SJCRH30 (cell line): Measurements from ENCODE around the gene PTPRU. TPM values are rescaled to one million over a fixed set of nuclear protein-coding genes. Genes with fewer than 3 reads are reported as not detected.
A peak's percentile ranks its signal among the peaks of the same experiment; 100 is the strongest.

ENCODE experiments used
- DNase-seq, 2 experiments: peaks; one replicate each; pipeline ENCODE4 v3.0.0-alpha.2; 2015 to 2020
- H3K27ac ChIP-seq: fragments of 250-450 bp; sonication (Bioruptor Pico); 2 replicates; pipeline ENCODE4 v1.5.1; 2020; ENCODE audit warnings: mild to moderate bottlenecking, moderate library complexity
- H3K27me3 ChIP-seq: fragments of 250-450 bp; sonication (Bioruptor Pico); 2 replicates; pipeline ENCODE4 v1.5.1; 2020; ENCODE audit warnings: mild to moderate bottlenecking, moderate library complexity
- H3K36me3 ChIP-seq: fragments of 250-450 bp; sonication (Bioruptor Pico); 2 replicates; pipeline ENCODE4 v1.5.1; 2020; ENCODE audit warnings: mild to moderate bottlenecking, moderate library complexity
- H3K4me1 ChIP-seq: fragments of 250-450 bp; sonication (Bioruptor Pico); 2 replicates; pipeline ENCODE4 v1.5.1; 2020; ENCODE audit warnings: mild to moderate bottlenecking, moderate library complexity
- H3K4me3 ChIP-seq: fragments of 250-450 bp; sonication (Bioruptor Pico); 2 replicates; pipeline ENCODE4 v1.5.1; 2020; ENCODE audit warnings: mild to moderate bottlenecking, moderate library complexity
- H3K9me3 ChIP-seq: fragments of 250-450 bp; sonication (Bioruptor Pico); replicated peaks from 2 replicates; pipeline ENCODE4 v1.5.1; 2020; ENCODE audit warnings: mild to moderate bottlenecking, moderate library complexity
- total RNA-seq: library from RNA; depleted of rRNA; stranded (reverse); fragments of >200 nt; shearing (Covaris generic); gene quantifications from 2 replicates; pipeline ENCODE4 v1.2.3, GENCODE V29; 2014

PTPRU gene
- total RNA-seq, 1 experiment from 2014 or later: 16.3 TPM

GRCh38 chr1:29258976-29259801 lies 22.9 kb downstream of the PTPRU start:
- Histone ChIP-seq H3K27me3 (no peaks in the 10 kb centered on the region), H3K36me3 (no peaks in the 10 kb centered on the region), H3K9me3 (peaks cover 5% of the 10 kb centered on the region), H3K4me3 (no peak overlapping the region), H3K4me1 (peaks cover 28% of the 10 kb centered on the region), H3K27ac (no peak overlapping the region)
- no peak for DNase-seq

- Histone ChIP-seq H3K9me3 (peaks cover 5% of the 10 kb centered on the region), H3K36me3 (no peaks in the 10 kb centered on the region), H3K27me3 (no peaks in the 10 kb centered on the region), H3K27ac (no peak overlapping the region), H3K4me3 (no peak overlapping the region), H3K4me1 (peaks cover 28% of the 10 kb centered on the region)
- DNase-seq: no peak
Observed at GRCh38 chr1:29259802-29260441, 23.6 kb downstream of the PTPRU start.

- H3K4me1 ChIP-seq: peaks cover 26% of the 10 kb centered on the region
- peaks cover 5% of the 10 kb centered on the region for H3K9me3 ChIP-seq
- H3K27ac ChIP-seq: no peak overlapping the region
- no peak for DNase-seq
- no peak overlapping the region for H3K4me3 ChIP-seq
- H3K36me3 ChIP-seq: no peaks in the 10 kb centered on the region
- no peaks in the 10 kb centered on the region for H3K27me3 ChIP-seq
Observed at GRCh38 chr1:29260531-29260930, 24.2 kb downstream of the PTPRU start.

GRCh38 chr1:29264773-29265389 lies 28.6 kb downstream of the PTPRU start:
- peaks cover 27% of the 10 kb centered on the region for H3K4me1 ChIP-seq
- DNase-seq: no peak
- no peak overlapping the region for H3K4me3 ChIP-seq
- peaks cover 5% of the 10 kb centered on the region for H3K9me3 ChIP-seq
- no peak overlapping the region for H3K27ac ChIP-seq
- H3K27me3 ChIP-seq: no peaks in the 10 kb centered on the region
- H3K36me3 ChIP-seq: no peaks in the 10 kb centered on the region

GRCh38 chr1:29266912-29267311 lies 30.6 kb downstream of the PTPRU start:
- peaks cover 5% of the 10 kb centered on the region for H3K9me3 ChIP-seq
- H3K27me3 ChIP-seq: no peaks in the 10 kb centered on the region
- peaks cover 47% of the 10 kb centered on the region for H3K4me1 ChIP-seq
- 0 out of 2 replicates have a peak overlapping the region, but pooled peaks have one; percentile 7 for H3K27ac ChIP-seq
- no peak overlapping the region for H3K4me3 ChIP-seq
- peak; percentile 30 to 38 for DNase-seq
- no peaks in the 10 kb centered on the region for H3K36me3 ChIP-seq

- Histone ChIP-seq H3K27ac (peak overlapping the region; percentile 7; the same call in 1 of the 2 replicates), H3K36me3 (no peaks in the 10 kb centered on the region), H3K4me1 (peaks cover 53% of the 10 kb centered on the region), H3K4me3 (no peak overlapping the region), H3K9me3 (peaks cover 5% of the 10 kb centered on the region), H3K27me3 (no peaks in the 10 kb centered on the region)
- peak in 1 of 2 experiments; percentile 39 for DNase-seq
Observed at GRCh38 chr1:29267321-29268070, 31.2 kb downstream of the PTPRU start.

GRCh38 chr1:29269382-29269781 lies 33.1 kb downstream of the PTPRU start:
- no peaks in the 10 kb centered on the region for H3K27me3 ChIP-seq
- H3K36me3 ChIP-seq: no peaks in the 10 kb centered on the region
- H3K27ac ChIP-seq: peak overlapping the region; percentile 65
- H3K4me1 ChIP-seq: peaks cover 53% of the 10 kb centered on the region
- H3K4me3 ChIP-seq: no peak overlapping the region
- H3K9me3 ChIP-seq: no peaks in the 10 kb centered on the region; the same call in 1 of the 2 replicates
- peak; percentile 89 to 94 for DNase-seq

GRCh38 chr1:29270929-29271521 lies 34.7 kb downstream of the PTPRU start:
- Histone ChIP-seq H3K27me3 (no peaks in the 10 kb centered on the region), H3K27ac (peak overlapping the region; percentile 65), H3K4me1 (peaks cover 53% of the 10 kb centered on the region), H3K36me3 (no peaks in the 10 kb centered on the region), H3K4me3 (no peak overlapping the region), H3K9me3 (no peaks in the 10 kb centered on the region)
- no peak for DNase-seq

- H3K4me3 ChIP-seq: no peak overlapping the region
- peak overlapping the region; percentile 65 for H3K27ac ChIP-seq
- H3K4me1 ChIP-seq: peaks cover 52% of the 10 kb centered on the region
- H3K36me3 ChIP-seq: peaks cover 3% of the 10 kb centered on the region; the same call in 1 of the 2 replicates
- no peaks in the 10 kb centered on the region for H3K9me3 ChIP-seq
- peak; percentile 80 to 88 for DNase-seq
- no peaks in the 10 kb centered on the region for H3K27me3 ChIP-seq
Observed at GRCh38 chr1:29271724-29272123, 35.4 kb downstream of the PTPRU start.

GRCh38 chr1:29272147-29272907 lies 36.0 kb downstream of the PTPRU start:
- H3K4me3 ChIP-seq: no peak overlapping the region
- H3K9me3 ChIP-seq: no peaks in the 10 kb centered on the region
- peaks cover 46% of the 10 kb centered on the region for H3K4me1 ChIP-seq
- no peaks in the 10 kb centered on the region for H3K27me3 ChIP-seq
- DNase-seq: no peak
- H3K36me3 ChIP-seq: peaks cover 5% of the 10 kb centered on the region; the same call in 1 of the 2 replicates
- H3K27ac ChIP-seq: peak overlapping the region; percentile 65; the same call in 1 of the 2 replicates

- no peak overlapping the region for H3K27ac ChIP-seq
- H3K36me3 ChIP-seq: peaks cover 6% of the 10 kb centered on the region; the same call in 1 of the 2 replicates
- H3K4me3 ChIP-seq: no peak overlapping the region
- H3K27me3 ChIP-seq: no peaks in the 10 kb centered on the region
- H3K9me3 ChIP-seq: no peaks in the 10 kb centered on the region
- H3K4me1 ChIP-seq: peaks cover 20% of the 10 kb centered on the region
- DNase-seq: no peak
Observed at GRCh38 chr1:29275435-29275834, 39.1 kb downstream of the PTPRU start.

- no peaks in the 10 kb centered on the region; the same call in 1 of the 2 replicates for H3K4me1 ChIP-seq
- H3K27ac ChIP-seq: no peak overlapping the region
- peaks cover 6% of the 10 kb centered on the region; the same call in 1 of the 2 replicates for H3K36me3 ChIP-seq
- H3K9me3 ChIP-seq: no peaks in the 10 kb centered on the region
- no peak overlapping the region for H3K4me3 ChIP-seq
- no peak for DNase-seq
- H3K27me3 ChIP-seq: no peaks in the 10 kb centered on the region
Observed at GRCh38 chr1:29278124-29278523, 41.8 kb downstream of the PTPRU start.

- no peak overlapping the region for H3K27ac ChIP-seq
- DNase-seq: no peak
- H3K9me3 ChIP-seq: no peaks in the 10 kb centered on the region
- no peak overlapping the region for H3K4me3 ChIP-seq
- peaks cover 6% of the 10 kb centered on the region; the same call in 1 of the 2 replicates for H3K36me3 ChIP-seq
- H3K4me1 ChIP-seq: no peaks in the 10 kb centered on the region; the same call in 1 of the 2 replicates
- H3K27me3 ChIP-seq: no peaks in the 10 kb centered on the region
Observed at GRCh38 chr1:29279406-29279805, 43.1 kb downstream of the PTPRU start.
